ENCODE results near the gene FAM210A. TPM values are rescaled to one million over a fixed set of nuclear protein-coding genes. Genes with fewer than 3 reads are reported as not detected.
"Not testable (repeated sequence)": the region's sequence is repeated elsewhere in the genome, so short reads cannot be mapped to it uniquely, and the experiment has no call there.

Gene FAM210A
- total and polyA plus RNA-seq, 2 donors, result 8.2 to 27.3 TPM

GRCh38 chr18:13720847-13721246, 5.5 kb downstream of the FAM210A start:
- 77% methylated on average over 1 of the region's 1 CpG for WGBS
- Histone ChIP-seq H3K4me1 (ENCODE audit: insufficient read depth) (no peaks in the 10 kb centered on the region), H3K36me3 (ENCODE audit: insufficient read depth) (no peaks in the 10 kb centered on the region), H3K4me3 (ENCODE audit: low read depth, low read length) (no peak overlapping the region), H3K27ac (ENCODE audit: low read depth) (no peak overlapping the region)
- DNase-seq (ENCODE audit: extremely low spot score), result no peak

GRCh38 chr18:13720123-13720522, 6.2 kb downstream of the FAM210A start:
- H3K36me3 ChIP-seq (ENCODE audit: insufficient read depth), result no peaks in the 10 kb centered on the region
- no peak overlapping the region for H3K27ac ChIP-seq (ENCODE audit: low read depth)
- no peaks in the 10 kb centered on the region for H3K4me1 ChIP-seq (ENCODE audit: insufficient read depth)
- H3K4me3 ChIP-seq (ENCODE audit: low read depth, low read length), result no peak overlapping the region
- WGBS, result 98% methylated on average over 1 of the region's 1 CpG
- DNase-seq (ENCODE audit: extremely low spot score), result no peak

GRCh38 chr18:13716916-13717315, 9.4 kb downstream of the FAM210A start:
- Histone ChIP-seq H3K36me3 (ENCODE audit: insufficient read depth) (no peaks in the 10 kb centered on the region), H3K27ac (ENCODE audit: low read depth) (no peak overlapping the region), H3K4me3 (ENCODE audit: low read depth, low read length) (no peak overlapping the region), H3K4me1 (ENCODE audit: insufficient read depth) (no peaks in the 10 kb centered on the region)
- DNase-seq (ENCODE audit: extremely low spot score), result no peak
- WGBS, result 90% methylated on average over 4 of the region's 4 CpGs

- Histone ChIP-seq H3K36me3 (ENCODE audit: insufficient read depth) (peaks cover 2% of the 10 kb centered on the region), H3K27ac (ENCODE audit: low read depth) (no peak overlapping the region), H3K4me3 (ENCODE audit: low read depth, low read length) (no peak overlapping the region), H3K4me1 (ENCODE audit: insufficient read depth) (no peaks in the 10 kb centered on the region)
- 92% methylated on average over 2 of the region's 2 CpGs for WGBS
- no peak for DNase-seq (ENCODE audit: extremely low spot score)
Measured at GRCh38 chr18:13715330-13715729, 11.0 kb downstream of the FAM210A start.

GRCh38 chr18:13713455-13714055, 12.8 kb downstream of the FAM210A start:
- Histone ChIP-seq H3K27ac (ENCODE audit: low read depth) (no peak overlapping the region), H3K4me3 (ENCODE audit: low read depth, low read length) (no peak overlapping the region), H3K4me1 (ENCODE audit: insufficient read depth) (no peaks in the 10 kb centered on the region), H3K36me3 (ENCODE audit: insufficient read depth) (peaks cover 2% of the 10 kb centered on the region)
- no peak for DNase-seq (ENCODE audit: extremely low spot score)
- WGBS, result 76% methylated on average over 8 of the region's 8 CpGs

- no peak for DNase-seq (ENCODE audit: extremely low spot score)
- WGBS, result 69% methylated on average over 8 of the region's 8 CpGs
Measured at GRCh38 chr18:13712400-13713131, 13.8 kb downstream of the FAM210A start.

GRCh38 chr18:13710414-13710831, 15.9 kb downstream of the FAM210A start:
- H3K27ac ChIP-seq (ENCODE audit: low read depth), result no peak overlapping the region
- H3K4me3 ChIP-seq (ENCODE audit: low read depth, low read length), result no peak overlapping the region
- H3K36me3 ChIP-seq (ENCODE audit: insufficient read depth), result peaks cover 4% of the 10 kb centered on the region
- H3K4me1 ChIP-seq (ENCODE audit: insufficient read depth), result no peaks in the 10 kb centered on the region
- 86% methylated on average over 6 of the region's 6 CpGs for WGBS
- no peak for DNase-seq (ENCODE audit: extremely low spot score)

More at GRCh38 chr18:13712400-13713131, 13.8 kb downstream of the FAM210A start:
- Histone ChIP-seq H3K4me1 (ENCODE audit: insufficient read depth) (no peaks in the 10 kb centered on the region), H3K36me3 (ENCODE audit: insufficient read depth) (peaks cover 2% of the 10 kb centered on the region), H3K4me3 (ENCODE audit: low read depth, low read length) (no peak overlapping the region), H3K27ac (ENCODE audit: low read depth) (no peak overlapping the region)

GRCh38 chr18:13703899-13704298, 22.5 kb downstream of the FAM210A start:
- Histone ChIP-seq H3K27ac (ENCODE audit: low read depth) (no peak overlapping the region), H3K4me1 (ENCODE audit: insufficient read depth) (no peaks in the 10 kb centered on the region), H3K4me3 (ENCODE audit: low read depth, low read length) (no peak overlapping the region), H3K36me3 (ENCODE audit: insufficient read depth) (peaks cover 2% of the 10 kb centered on the region)
- DNase-seq (ENCODE audit: extremely low spot score), result no peak
- WGBS, result 96% methylated on average over 1 of the region's 1 CpG

- WGBS, result 98% methylated on average over 1 of the region's 1 CpG
- no peaks in the 10 kb centered on the region for H3K36me3 ChIP-seq (ENCODE audit: insufficient read depth)
Measured at GRCh38 chr18:13700153-13700552, 26.2 kb downstream of the FAM210A start.

GRCh38 chr18:13696961-13697360, 29.4 kb downstream of the FAM210A start:
- DNase-seq (ENCODE audit: extremely low spot score), result no peak
- no peak overlapping the region for H3K27ac ChIP-seq (ENCODE audit: low read depth)
- no peaks in the 10 kb centered on the region for H3K4me1 ChIP-seq (ENCODE audit: insufficient read depth)
- 94% methylated on average over 3 of the region's 3 CpGs for WGBS
- no peaks in the 10 kb centered on the region for H3K36me3 ChIP-seq (ENCODE audit: insufficient read depth)
- no peak overlapping the region for H3K4me3 ChIP-seq (ENCODE audit: low read depth, low read length)

More at GRCh38 chr18:13700153-13700552, 26.2 kb downstream of the FAM210A start:
- no peaks in the 10 kb centered on the region for H3K4me1 ChIP-seq (ENCODE audit: insufficient read depth)
- no peak for DNase-seq (ENCODE audit: extremely low spot score)
- H3K4me3 ChIP-seq (ENCODE audit: low read depth, low read length), result no peak overlapping the region
- H3K27ac ChIP-seq (ENCODE audit: low read depth), result no peak overlapping the region

- H3K4me3 ChIP-seq (ENCODE audit: low read depth, low read length); H3K36me3 ChIP-seq (ENCODE audit: insufficient read depth); DNase-seq (ENCODE audit: extremely low spot score); H3K27ac ChIP-seq (ENCODE audit: low read depth); H3K4me1 ChIP-seq (ENCODE audit: insufficient read depth): not testable (repeated sequence)
- WGBS, result 86% methylated on average over 5 of the region's 5 CpGs
Measured at GRCh38 chr18:13695337-13695736, 31.0 kb downstream of the FAM210A start.

GRCh38 chr18:13690060-13690459, 36.3 kb downstream of the FAM210A start:
- H3K4me3 ChIP-seq (ENCODE audit: low read depth, low read length); H3K27ac ChIP-seq (ENCODE audit: low read depth); DNase-seq (ENCODE audit: extremely low spot score); H3K36me3 ChIP-seq (ENCODE audit: insufficient read depth); H3K4me1 ChIP-seq (ENCODE audit: insufficient read depth): not testable (repeated sequence)
- WGBS, result 98% methylated on average over 9 of the region's 9 CpGs

- no peak overlapping the region for H3K27ac ChIP-seq (ENCODE audit: low read depth)
- H3K4me3 ChIP-seq (ENCODE audit: low read depth, low read length), result no peak overlapping the region
Measured at GRCh38 chr18:13688191-13689136, 37.9 kb downstream of the FAM210A start.

More at GRCh38 chr18:13688191-13689136, 37.9 kb downstream of the FAM210A start:
- Histone ChIP-seq H3K4me1 (ENCODE audit: insufficient read depth) (no peaks in the 10 kb centered on the region), H3K36me3 (ENCODE audit: insufficient read depth) (no peaks in the 10 kb centered on the region)
- WGBS, result 92% methylated on average over 21 of the region's 21 CpGs
- no peak for DNase-seq (ENCODE audit: extremely low spot score)
